Endothelial cell of umbilical vein (primary cell): ENCODE measurements around the gene RELN. TPM values are rescaled to one million over a fixed set of nuclear protein-coding genes. Genes with fewer than 3 reads are reported as not detected.

ENCODE experiments used
- BruUV-seq: library from RNA; stranded (reverse); fragments of 400-500 nt; replicated peaks from 2 replicates; lab custom pipeline; 2021; lab: Mats Ljungman, UMichigan
- CTCF ChIA-PET: fragments of 300-600, 350-600 bp; sonication (Branson Sonifier 250); formaldehyde crosslinking; loops from one replicate; lab custom pipeline; 2021; ENCODE audit warnings: antibody characterized with exemption, inconsistent platforms; lab: Charles Lee
- POLR2A ChIA-PET: fragments of 300-600, 350-600 bp; sonication (Branson Sonifier 250); formaldehyde crosslinking; loops from one replicate; lab custom pipeline; 2021; ENCODE audit warnings: antibody characterized with exemption, inconsistent platforms; lab: Charles Lee
- DNase-seq: peaks from one replicate; pipeline ENCODE4 v3.0.0-alpha.2; 2011; ENCODE audit warnings: low read depth, low spot score
- FAIRE-seq: peaks from 2 replicates; lab custom pipeline; 2011; peaks lifted over from hg19 to GRCh38; lab: Jason Lieb, UNC
- H2AFZ ChIP-seq: 2 replicates; pipeline ENCODE4 v1.6.0; 2012; ENCODE audit warnings: low read depth, low read length, control low read depth, inconsistent platforms
- H3K27ac ChIP-seq: 2 replicates; pipeline ENCODE4 v1.5.1; 2011; ENCODE audit warnings: low read depth, mild to moderate bottlenecking, control low read depth, low read length, moderate library complexity; ENCODE audit not compliant: insufficient read depth
- H3K27me3 ChIP-seq, 2 experiments: 2 replicates each; pipeline versions ENCODE4 v1.6.0 to v1.6.1; 2011; ENCODE audit warnings: low read length in 2 of 2, mixed read lengths in 1 of 2; ENCODE audit not compliant: control insufficient read depth in 2 of 2, insufficient read depth in 2 of 2
- H3K36me3 ChIP-seq, 2 experiments: 2 replicates in 1 of 2; 3 replicates in 1 of 2; pipeline ENCODE4 v1.5.1; 2011; ENCODE audit warnings: low read length in 2 of 2, mild to moderate bottlenecking in 1 of 2, moderate library complexity in 1 of 2; ENCODE audit not compliant: control insufficient read depth in 2 of 2, insufficient read depth in 2 of 2; ENCODE audit errors: extremely low read depth in 1 of 2
- H3K4me1 ChIP-seq: 3 replicates; pipeline ENCODE4 v1.5.1; 2011; ENCODE audit warnings: mild to moderate bottlenecking, low read length; ENCODE audit not compliant: control insufficient read depth, insufficient read depth; ENCODE audit errors: extremely low read depth
- H3K4me2 ChIP-seq: 2 replicates; pipeline ENCODE4 v1.6.1; 2011; ENCODE audit warnings: low read length, control low read depth, mixed read lengths; ENCODE audit not compliant: insufficient read depth
- H3K4me3 ChIP-seq, 3 experiments: fragments of 200-600 bp in 1 of 3; sonication (generic), shearing (Covaris generic) in 1 of 3; replicated peaks in 1 of 3; 2 replicates each; pipeline ENCODE4 v1.5.1; 2011 to 2016; ENCODE audit warnings: control low read depth in 3 of 3, low read length in 3 of 3, mild to moderate bottlenecking in 2 of 3, inconsistent platforms in 1 of 3, low read depth in 1 of 3, moderate library complexity in 1 of 3; ENCODE audit not compliant: insufficient read depth in 1 of 3
- H3K79me2 ChIP-seq: 2 replicates; pipeline ENCODE4 v1.6.0; 2012; ENCODE audit warnings: low read length, inconsistent platforms; ENCODE audit not compliant: control insufficient read depth, insufficient read depth
- H3K9ac ChIP-seq: replicated peaks from 2 replicates; pipeline ENCODE3; 2011; ENCODE audit warnings: low read length, control low read depth; ENCODE audit not compliant: insufficient read depth; ENCODE audit errors: extremely low read depth
- H3K9me1 ChIP-seq: replicated peaks from 3 replicates; pipeline ENCODE4 v1.6.0; 2011; ENCODE audit warnings: mild to moderate bottlenecking, low read length; ENCODE audit not compliant: control insufficient read depth, insufficient read depth; ENCODE audit errors: extremely low read depth
- H3K9me3 ChIP-seq: replicated peaks from 2 replicates; pipeline ENCODE4 v1.5.1; 2012; ENCODE audit warnings: low read length, inconsistent platforms; ENCODE audit not compliant: control insufficient read depth, insufficient read depth
- H4K20me1 ChIP-seq: replicated peaks from 2 replicates; pipeline ENCODE3; 2011; ENCODE audit warnings: mild to moderate bottlenecking, low read length; ENCODE audit not compliant: control insufficient read depth, insufficient read depth; ENCODE audit errors: extremely low read depth
- CTCF ChIP-seq, 2 donors: IDR thresholded peaks; 1 replicate in 1 of 2; 2 replicates in 1 of 2; pipeline ENCODE4 v1.5.1; 2011; ENCODE audit warnings: low read length in 2 of 2, mild to moderate bottlenecking in 2 of 2, moderate library complexity in 2 of 2, control low read depth in 1 of 2, inconsistent platforms in 1 of 2, low read depth in 1 of 2; ENCODE audit not compliant: insufficient read depth in 1 of 2; ENCODE audit errors: extremely low read depth in 1 of 2
- EZH2 ChIP-seq: IDR thresholded peaks from 2 replicates; pipeline ENCODE4 v1.6.1; 2012; ENCODE audit warnings: borderline replicate concordance, low read depth, mild to moderate bottlenecking, moderate library complexity, low read length, inconsistent platforms; ENCODE audit not compliant: severe bottlenecking
- FOS ChIP-seq: IDR thresholded peaks from 2 replicates; pipeline ENCODE4 v1.6.1; 2011; ENCODE audit warnings: mild to moderate bottlenecking, low read length, moderate library complexity, borderline replicate concordance; ENCODE audit not compliant: insufficient read depth
- GATA2 ChIP-seq: IDR thresholded peaks from 2 replicates; pipeline ENCODE4 v1.7.0; 2011; ENCODE audit warnings: low read depth, mild to moderate bottlenecking, moderate library complexity, mixed read lengths, low read length; ENCODE audit not compliant: insufficient read length, insufficient read depth
- JUN ChIP-seq: IDR thresholded peaks from 2 replicates; pipeline ENCODE4 v1.6.1; 2011; ENCODE audit warnings: borderline replicate concordance, low read depth; ENCODE audit not compliant: insufficient read length, insufficient read depth
- MAX ChIP-seq: IDR thresholded peaks from 2 replicates; pipeline ENCODE4 v1.6.1; 2011; ENCODE audit not compliant: insufficient read depth, insufficient read length
- MYC ChIP-seq: IDR thresholded peaks from one replicate; pipeline ENCODE4 v1.6.1; 2011; ENCODE audit warnings: mild to moderate bottlenecking, low read depth, low read length
- POLR2A ChIP-seq: IDR thresholded peaks from 2 replicates; pipeline ENCODE4 v1.6.1; 2012; ENCODE audit warnings: low read depth, mild to moderate bottlenecking, control low read depth, low read length
- POLR2AphosphoS5 ChIP-seq: IDR thresholded peaks from 2 replicates; pipeline ENCODE4 v1.6.1; 2012; ENCODE audit warnings: low read depth, mild to moderate bottlenecking, control low read depth, low read length, moderate library complexity; ENCODE audit not compliant: insufficient read depth
- dilution Hi-C: fragments of 300-500 bp; cut with MboI; formaldehyde crosslinking; loops from one replicate; pipeline ENCODE4 v1.15.0; 2019; ENCODE audit warnings: low sequenced_read_pairs; ENCODE audit not compliant: extremely low pct_ligation_motif_present
- intact Hi-C: fragments of 100-400 bp; cut with micrococcal nuclease; formaldehyde crosslinking; loops from one replicate; pipeline ENCODE4 v1.10.0; 2022
- polyA plus RNA-seq, 4 experiments: library from polyadenylated mRNA; depleted of rRNA in 3 of 4; stranded (reverse) in 3 of 4; unstranded in 1 of 4; fragments of >200 nt; gene quantifications; 2 replicates each; pipeline versions ENCODE4 v1.2.1 to v1.2.3, GENCODE V29; 2011 to 2012; ENCODE audit warnings: missing spikeins in 1 of 4
- total RNA-seq: library from RNA; stranded (reverse); gene quantifications from 2 replicates; pipeline ENCODE4 v1.2.3, GENCODE V29; 2021

RELN gene
- total and polyA plus RNA-seq, 2 donors (not counting 3 experiments of a cell fraction or from before 2014, with no cell fraction given): 0.15 to 0.22 TPM

GRCh38 chr7:103996017-103996551, 6.6 kb upstream of the RELN start:
- Histone ChIP-seq H3K9me3 (no peaks in the 10 kb centered on the region), H3K79me2 (no peaks in the 10 kb centered on the region), H3K27ac (no peak overlapping the region), H3K36me3 (no peaks in the 10 kb centered on the region), H4K20me1 (no peaks in the 10 kb centered on the region), H3K9me1 (no peaks in the 10 kb centered on the region), H3K27me3 (peaks cover 7 to 18% of the 10 kb centered on the region in 2 experiments), H3K9ac (no peak overlapping the region), H3K4me2 (no peak overlapping the region), H3K4me1 (peaks cover 3% of the 10 kb centered on the region), H3K4me3 (no peak overlapping the region), H2AFZ (no peak overlapping the region)
- CTCF ChIA-PET: interaction anchor here (0.7 kb wide), 1 partner anchor 163 kb away, joined by 3 read pairs; no protein-coding TSS in a partner anchor
- DNase-seq: no peak
- intact Hi-C loops: no loop called here
- TF ChIP-seq CTCF (IDR thresholded peaks at IDR 0.05; ENCODE audit: extremely low read depth in 1 of 2, insufficient read depth in 1 of 2, low read depth in 1 of 2, low read length in 2 of 2) (no peak), GATA2 (no peak), POLR2A (no peak), POLR2AphosphoS5 (no peak), MYC (no peak), FOS (no peak), EZH2 (no peak), MAX (no peak), JUN (no peak)
- POLR2A ChIA-PET: no interaction called here
- dilution Hi-C loops: no loop called here
- BruUV-seq: no TSS peak
- no peak for FAIRE-seq
